Lower lobe of right lung (tissue), 2 donors: ENCODE data around the gene C1D. TPM values are rescaled to one million over a fixed set of nuclear protein-coding genes. Genes with fewer than 3 reads are reported as not detected.

Experiments
- ATAC-seq, 2 donors: fragments of 200-7000 bp; cut with Tn5 transposase; one replicate each; pipeline ENCODE4 v1.9.1; 2020 to 2022; ENCODE audit warnings: mild to moderate bottlenecking in 2 of 2, moderate library complexity in 2 of 2
- DNase-seq: peaks from one replicate; pipeline ENCODE4 v3.0.0-alpha.2; 2020
- H3K27ac ChIP-seq: fragments of 200-600 bp; one replicate; pipeline ENCODE4 v1.8.0; 2022
- H3K27me3 ChIP-seq: fragments of 200-600 bp; one replicate; pipeline ENCODE4 v1.8.0; 2022; ENCODE audit warnings: low read depth
- H3K36me3 ChIP-seq: fragments of 200-600 bp; one replicate; pipeline ENCODE4 v1.8.0; 2022; ENCODE audit warnings: mild to moderate bottlenecking
- H3K4me1 ChIP-seq: fragments of 200-600 bp; one replicate; pipeline ENCODE4 v1.8.0; 2022
- H3K4me3 ChIP-seq: fragments of 200-600 bp; one replicate; pipeline ENCODE4 v1.8.0; 2022; ENCODE audit warnings: mild to moderate bottlenecking
- H3K9me3 ChIP-seq: fragments of 200-600 bp; one replicate; pipeline ENCODE4 v1.8.0; 2022
- CTCF ChIP-seq: fragments of 200-600 bp; IDR thresholded peaks from one replicate; pipeline ENCODE4 v1.8.0; 2022; ENCODE audit warnings: antibody characterized with exemption, mild to moderate bottlenecking
- intact Hi-C: fragments of 100-400 bp; cut with DNase I; formaldehyde crosslinking; loops from one replicate; pipeline ENCODE4 v1.11.0; 2022
- total RNA-seq: library from RNA; stranded (reverse); fragmentation: NEBNext Ultra II Directional; extraction: Animal tissue kit (Norgen Biotek cat#: 25700); gene quantifications from one replicate; pipeline ENCODE4 v1.2.1, GENCODE V29; 2021
- donor health status: DM: no; HTN: yes; CAD: no; lungs with severe emphysema.

Gene C1D
- total RNA-seq, 1 donor from 2014 or later = 21.5 TPM

GRCh38 chr2:68027959-68028358 lies 34.8 kb downstream of the C1D start:
- no peak for DNase-seq
- no peaks in the 10 kb centered on the region for H3K9me3 ChIP-seq
- intact Hi-C loops = no loop called here
- TF ChIP-seq CTCF = no peak
- H3K27ac ChIP-seq = no peak overlapping the region
- peaks cover 8% of the 10 kb centered on the region for H3K27me3 ChIP-seq
- ATAC-seq = no peak
- H3K4me1 ChIP-seq = no peaks in the 10 kb centered on the region
- H3K4me3 ChIP-seq = no peak overlapping the region
- H3K36me3 ChIP-seq = no peaks in the 10 kb centered on the region

DNA sequence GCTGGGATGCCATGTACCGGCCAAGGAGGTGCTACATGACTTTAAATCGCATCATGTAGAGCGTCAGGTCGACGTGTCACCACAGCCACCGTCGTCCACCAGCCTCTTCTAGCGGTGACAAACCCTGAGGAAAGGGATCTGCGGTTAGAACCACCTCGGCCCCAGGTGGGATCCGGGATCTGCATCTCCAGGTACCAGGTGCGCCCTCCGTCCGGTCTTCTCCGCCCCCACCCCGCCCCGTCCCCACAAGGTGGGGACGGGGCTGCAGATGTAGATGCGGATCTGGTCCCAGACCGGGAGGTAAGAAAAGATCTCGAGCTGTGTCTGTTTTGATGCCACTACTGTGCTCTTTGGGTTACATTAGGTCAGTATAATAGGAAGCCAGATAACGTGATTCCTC lies 38.4 kb downstream of the C1D start:
- Histone ChIP-seq H3K27ac (no peak overlapping the region), H3K4me1 (no peaks in the 10 kb centered on the region), H3K4me3 (no peak overlapping the region), H3K9me3 (no peaks in the 10 kb centered on the region), H3K36me3 (no peaks in the 10 kb centered on the region), H3K27me3 (peaks cover 8% of the 10 kb centered on the region)
- no peak for ATAC-seq
- TF ChIP-seq CTCF = no peak
- no peak for DNase-seq
- intact Hi-C loops = no loop called here

GRCh38 chr2:68023904-68024303 lies 38.9 kb downstream of the C1D start:
- Histone ChIP-seq H3K9me3 (no peaks in the 10 kb centered on the region), H3K36me3 (no peaks in the 10 kb centered on the region), H3K4me3 (no peak overlapping the region), H3K27ac (no peak overlapping the region), H3K27me3 (peaks cover 8% of the 10 kb centered on the region), H3K4me1 (no peaks in the 10 kb centered on the region)
- no peak for TF ChIP-seq CTCF
- ATAC-seq (no peak), DNase-seq (no peak)
- intact Hi-C loops = no loop called here

- no peak overlapping the region for H3K27ac ChIP-seq
- H3K27me3 ChIP-seq = peaks cover 4% of the 10 kb centered on the region
- ATAC-seq = no peak
- no peaks in the 10 kb centered on the region for H3K4me1 ChIP-seq
- H3K9me3 ChIP-seq = no peaks in the 10 kb centered on the region
- no peak overlapping the region for H3K4me3 ChIP-seq
- DNase-seq = no peak
- intact Hi-C loops = no loop called here
- TF ChIP-seq CTCF = no peak
- no peaks in the 10 kb centered on the region for H3K36me3 ChIP-seq
Observed at GRCh38 chr2:68018727-68019126, 44.1 kb downstream of the C1D start.

GRCh38 chr2:68009526-68009925 lies 53.3 kb downstream of the C1D start:
- ATAC-seq (no peak), DNase-seq (no peak)
- H3K27ac ChIP-seq = no peak overlapping the region
- H3K27me3 ChIP-seq = no peaks in the 10 kb centered on the region
- H3K36me3 ChIP-seq = no peaks in the 10 kb centered on the region
- H3K4me1 ChIP-seq = no peaks in the 10 kb centered on the region
- H3K4me3 ChIP-seq = no peak overlapping the region
- TF ChIP-seq CTCF = no peak
- intact Hi-C loops = no loop called here
- no peaks in the 10 kb centered on the region for H3K9me3 ChIP-seq
